Panc1 (cell line): ENCODE results near the gene SYT2. TPM values are rescaled to one million over a fixed set of nuclear protein-coding genes. Genes with fewer than 3 reads are reported as not detected.

Experiments
- ATAC-seq: fragments of 200-7000 bp; cut with Tn5 transposase; 2 replicates; pipeline ENCODE4 v1.9.1; 2020; ENCODE audit warnings: mild to moderate bottlenecking, moderate library complexity
- BruUV-seq: library from RNA; stranded (reverse); fragments of 400-500 nt; replicated peaks from 2 replicates; lab custom pipeline; 2021; lab: Mats Ljungman, UMichigan
- CTCF ChIA-PET: fragments of 300-600 bp; sonication (Branson Sonifier 250); formaldehyde crosslinking; loops from one replicate; lab custom pipeline; 2022; ENCODE audit warnings: antibody characterized with exemption; lab: Charles Lee
- POLR2A ChIA-PET: fragments of 300-600 bp; sonication (Branson Sonifier 250); formaldehyde crosslinking; loops from one replicate; lab custom pipeline; 2022; ENCODE audit warnings: antibody characterized with exemption; lab: Charles Lee
- DNase-seq: peaks from one replicate; pipeline ENCODE4 v3.0.0-alpha.2; 2010; ENCODE audit warnings: low read depth, low spot score
- H3K27ac ChIP-seq: 2 replicates; pipeline ENCODE4 v1.5.1; 2011; ENCODE audit warnings: mild to moderate bottlenecking, low read length, inconsistent platforms
- H3K27me3 ChIP-seq: fragments of 200-500 bp; sonication (Bioruptor generic); 2 replicates; pipeline ENCODE4 v1.6.0; 2014; ENCODE audit warnings: low read length, inconsistent platforms; ENCODE audit not compliant: control insufficient read depth, insufficient read depth
- H3K36me3 ChIP-seq: fragments of 200-500 bp; sonication (Bioruptor generic); 2 replicates; pipeline ENCODE4 v1.5.1; 2014; ENCODE audit warnings: inconsistent platforms, mild to moderate bottlenecking, low read length, moderate library complexity; ENCODE audit not compliant: control insufficient read depth, insufficient read depth
- H3K4me1 ChIP-seq: 2 replicates; pipeline ENCODE4 v1.5.1; 2011; ENCODE audit warnings: inconsistent platforms, mild to moderate bottlenecking, low read length, moderate library complexity; ENCODE audit not compliant: control insufficient read depth, insufficient read depth
- H3K4me3 ChIP-seq, 2 experiments: 2 replicates each; pipeline ENCODE4 v1.5.1; 2011 to 2012; ENCODE audit warnings: low read depth in 2 of 2, low read length in 2 of 2, mild to moderate bottlenecking in 2 of 2, inconsistent platforms in 1 of 2, moderate library complexity in 1 of 2
- H3K9me3 ChIP-seq: fragments of 200-500 bp; sonication (Bioruptor generic); 2 replicates; pipeline ENCODE4 v1.5.1; 2014; ENCODE audit warnings: low read depth, mild to moderate bottlenecking, inconsistent platforms, low read length, moderate library complexity; ENCODE audit not compliant: control insufficient read depth, insufficient read depth
- POLR2AphosphoS5 ChIP-seq: IDR thresholded peaks from 2 replicates; pipeline ENCODE4 v1.6.1; 2012; ENCODE audit warnings: mild to moderate bottlenecking, low read depth, low read length, moderate library complexity
- SIN3A ChIP-seq: IDR thresholded peaks from 2 replicates; pipeline ENCODE4 v1.6.1; 2012; ENCODE audit warnings: low read depth, mild to moderate bottlenecking, low read length, moderate library complexity, borderline replicate concordance; ENCODE audit not compliant: insufficient read depth
- TCF7L2 ChIP-seq: IDR thresholded peaks from 2 replicates; pipeline ENCODE4 v1.6.1; 2011; ENCODE audit warnings: mild to moderate bottlenecking, low read depth, low read length, inconsistent platforms
- in situ Hi-C: cut with HindIII; loops from 2 replicates; pipeline ENCODE4 v1.10.0; 2016; ENCODE audit warnings: low sequenced_read_pairs, low pct_unique_long_range_greater_than_20kb
- intact Hi-C: fragments of 100-400 bp; cut with micrococcal nuclease; formaldehyde crosslinking; loops from one replicate; pipeline ENCODE4 v1.10.0; 2022; ENCODE audit not compliant: unreplicated experiment
- total RNA-seq: library from RNA; stranded (reverse); gene quantifications from one replicate; pipeline ENCODE4 v1.2.1, GENCODE V29; 2021; ENCODE audit not compliant: unreplicated experiment
- TF ChIP-seq, protein P1 (sequence below), 2 experiments: IDR thresholded peaks; 2 replicates each; pipeline ENCODE4 v1.6.1; 2011 to 2012; ENCODE audit warnings: low read depth in 2 of 2, control low read depth in 1 of 2, low read length in 1 of 2, mild to moderate bottlenecking in 1 of 2, moderate library complexity in 1 of 2; ENCODE audit not compliant: insufficient read depth in 1 of 2
- TF ChIP-seq, protein P2 (sequence below): fragments of 450-650 bp; IDR thresholded peaks from 2 replicates; pipeline ENCODE4 v1.5.1; 2017; ENCODE audit warnings: mild to moderate bottlenecking

Gene SYT2
- total RNA-seq, 1 experiment from 2014 or later: 0.03 TPM

DNA sequence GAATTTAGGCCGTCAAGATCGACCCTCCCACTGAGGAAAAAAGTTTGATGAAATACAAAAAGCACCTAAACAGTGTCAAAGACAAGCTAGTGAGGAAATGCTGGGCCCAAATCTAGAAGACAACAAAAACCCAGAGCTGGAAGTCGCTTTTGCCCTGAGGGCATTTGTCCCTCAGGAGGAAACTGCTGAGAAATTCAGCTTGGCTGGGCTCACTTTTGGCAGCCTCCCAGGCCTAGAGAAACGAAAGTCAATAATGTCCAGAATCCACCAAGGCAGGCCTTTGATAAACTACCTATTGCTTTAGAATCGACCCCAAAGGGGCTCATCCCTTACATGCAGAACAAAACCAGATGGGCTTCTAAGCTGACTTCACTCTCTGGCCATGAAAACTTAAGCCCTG is 38.9 kb downstream of the SYT2 start:
- no peaks in the 10 kb centered on the region for H3K9me3 ChIP-seq
- CTCF ChIA-PET: interaction anchor here (0.6 kb wide), 1 partner anchor 11 kb away, joined by 3 read pairs; no protein-coding TSS in a partner anchor
- ATAC-seq: no peak

DNA sequence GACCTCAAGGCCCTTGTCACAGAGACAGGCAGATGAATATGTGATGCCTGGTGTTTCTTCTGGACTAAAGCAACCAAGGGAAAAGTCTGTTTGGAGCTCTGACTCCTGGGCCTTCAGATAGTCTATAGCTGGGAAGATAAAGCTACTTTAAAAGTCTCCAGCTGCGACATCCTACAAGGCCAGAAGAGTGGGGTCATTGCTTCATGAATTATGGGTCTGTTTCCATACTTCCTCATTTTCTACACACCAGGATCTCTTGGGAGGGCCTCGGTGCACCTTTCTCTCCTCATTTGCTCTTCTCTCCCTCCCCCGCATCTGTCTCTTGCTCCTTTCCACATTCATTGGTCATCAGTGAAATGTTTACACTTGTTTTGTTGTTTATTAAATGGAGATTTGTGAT is 44.8 kb downstream of the SYT2 start:
- no peak overlapping the region for H3K27ac ChIP-seq
- no peak for ATAC-seq
- no peak for DNase-seq
- no peaks in the 10 kb centered on the region for H3K9me3 ChIP-seq
- no peaks in the 10 kb centered on the region for H3K4me1 ChIP-seq
- intact Hi-C loops (no loop called here), in situ Hi-C loops (no loop called here)
- ChIA-PET CTCF (no interaction called here), POLR2A (no interaction called here)
- no peak overlapping the region for H3K4me3 ChIP-seq
- no TSS peak for BruUV-seq
- TF ChIP-seq TCF7L2 (no peak), SIN3A (no peak), POLR2AphosphoS5 (no peak)
- TF ChIP-seq, protein P1, sequence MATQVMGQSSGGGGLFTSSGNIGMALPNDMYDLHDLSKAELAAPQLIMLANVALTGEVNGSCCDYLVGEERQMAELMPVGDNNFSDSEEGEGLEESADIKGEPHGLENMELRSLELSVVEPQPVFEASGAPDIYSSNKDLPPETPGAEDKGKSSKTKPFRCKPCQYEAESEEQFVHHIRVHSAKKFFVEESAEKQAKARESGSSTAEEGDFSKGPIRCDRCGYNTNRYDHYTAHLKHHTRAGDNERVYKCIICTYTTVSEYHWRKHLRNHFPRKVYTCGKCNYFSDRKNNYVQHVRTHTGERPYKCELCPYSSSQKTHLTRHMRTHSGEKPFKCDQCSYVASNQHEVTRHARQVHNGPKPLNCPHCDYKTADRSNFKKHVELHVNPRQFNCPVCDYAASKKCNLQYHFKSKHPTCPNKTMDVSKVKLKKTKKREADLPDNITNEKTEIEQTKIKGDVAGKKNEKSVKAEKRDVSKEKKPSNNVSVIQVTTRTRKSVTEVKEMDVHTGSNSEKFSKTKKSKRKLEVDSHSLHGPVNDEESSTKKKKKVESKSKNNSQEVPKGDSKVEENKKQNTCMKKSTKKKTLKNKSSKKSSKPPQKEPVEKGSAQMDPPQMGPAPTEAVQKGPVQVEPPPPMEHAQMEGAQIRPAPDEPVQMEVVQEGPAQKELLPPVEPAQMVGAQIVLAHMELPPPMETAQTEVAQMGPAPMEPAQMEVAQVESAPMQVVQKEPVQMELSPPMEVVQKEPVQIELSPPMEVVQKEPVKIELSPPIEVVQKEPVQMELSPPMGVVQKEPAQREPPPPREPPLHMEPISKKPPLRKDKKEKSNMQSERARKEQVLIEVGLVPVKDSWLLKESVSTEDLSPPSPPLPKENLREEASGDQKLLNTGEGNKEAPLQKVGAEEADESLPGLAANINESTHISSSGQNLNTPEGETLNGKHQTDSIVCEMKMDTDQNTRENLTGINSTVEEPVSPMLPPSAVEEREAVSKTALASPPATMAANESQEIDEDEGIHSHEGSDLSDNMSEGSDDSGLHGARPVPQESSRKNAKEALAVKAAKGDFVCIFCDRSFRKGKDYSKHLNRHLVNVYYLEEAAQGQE (IDR thresholded peaks at IDR 0.05; ENCODE audit: insufficient read depth in 1 of 2, low read depth in 2 of 2, low read length in 1 of 2): no peak
- TF ChIP-seq, protein P2, sequence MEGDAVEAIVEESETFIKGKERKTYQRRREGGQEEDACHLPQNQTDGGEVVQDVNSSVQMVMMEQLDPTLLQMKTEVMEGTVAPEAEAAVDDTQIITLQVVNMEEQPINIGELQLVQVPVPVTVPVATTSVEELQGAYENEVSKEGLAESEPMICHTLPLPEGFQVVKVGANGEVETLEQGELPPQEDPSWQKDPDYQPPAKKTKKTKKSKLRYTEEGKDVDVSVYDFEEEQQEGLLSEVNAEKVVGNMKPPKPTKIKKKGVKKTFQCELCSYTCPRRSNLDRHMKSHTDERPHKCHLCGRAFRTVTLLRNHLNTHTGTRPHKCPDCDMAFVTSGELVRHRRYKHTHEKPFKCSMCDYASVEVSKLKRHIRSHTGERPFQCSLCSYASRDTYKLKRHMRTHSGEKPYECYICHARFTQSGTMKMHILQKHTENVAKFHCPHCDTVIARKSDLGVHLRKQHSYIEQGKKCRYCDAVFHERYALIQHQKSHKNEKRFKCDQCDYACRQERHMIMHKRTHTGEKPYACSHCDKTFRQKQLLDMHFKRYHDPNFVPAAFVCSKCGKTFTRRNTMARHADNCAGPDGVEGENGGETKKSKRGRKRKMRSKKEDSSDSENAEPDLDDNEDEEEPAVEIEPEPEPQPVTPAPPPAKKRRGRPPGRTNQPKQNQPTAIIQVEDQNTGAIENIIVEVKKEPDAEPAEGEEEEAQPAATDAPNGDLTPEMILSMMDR: no peak
- H3K36me3 ChIP-seq: no peaks in the 10 kb centered on the region
- peaks cover 24% of the 10 kb centered on the region for H3K27me3 ChIP-seq

More for the DNA sequence above, 38.9 kb downstream of the SYT2 start:
- Histone ChIP-seq H3K36me3 (no peaks in the 10 kb centered on the region), H3K4me1 (no peaks in the 10 kb centered on the region), H3K4me3 (no peak overlapping the region), H3K27ac (no peak overlapping the region), H3K27me3 (no peaks in the 10 kb centered on the region)
- BruUV-seq: no TSS peak
- POLR2A ChIA-PET: interaction anchor here (0.5 kb wide), 1 partner anchor 47 kb away, joined by 3 read pairs; no protein-coding TSS in a partner anchor
- in situ Hi-C loops (no loop called here), intact Hi-C loops (no loop called here)
- TF ChIP-seq, protein P2: no peak
- TF ChIP-seq POLR2AphosphoS5: no peak
- TF ChIP-seq SIN3A: no peak
- DNase-seq: no peak
